ENCODE data around the gene AFF1.

- TF ChIP-seq POLR2AphosphoS5 (IDR thresholded peaks at IDR 0.05; ENCODE audit: low read depth, low read length) (no peak), POLR2A (IDR thresholded peaks at IDR 0.05; ENCODE audit: low read depth, low read length) (no peak), TAF1 (IDR thresholded peaks at IDR 0.05; ENCODE audit: borderline replicate concordance, low read depth, low read length) (no peak)
These were observed 13.5 kb downstream of the AFF1 start for GRCh38 chr4:86948276-86948675.

Data from GM12892 (cell line).